Spleen (tissue), 11 donors: ENCODE measurements around the gene MS4A4E. TPM values are rescaled to one million over a fixed set of nuclear protein-coding genes. Genes with fewer than 3 reads are reported as not detected.

Experiments used
- DNase-seq: peaks from one replicate; pipeline ENCODE4 v3.0.0-alpha.2; 2020
- H3K27ac ChIP-seq, 8 donors: fragments of 200-600 bp; sonication (generic) in 7 of 8; 1 replicate in 4 of 8; 2 replicates in 4 of 8; pipeline versions ENCODE4 v1.5.0 to v1.8.0; 2016 to 2021; ENCODE audit warnings: inconsistent platforms in 4 of 8, mild to moderate bottlenecking in 4 of 8, moderate library complexity in 1 of 8
- H3K27me3 ChIP-seq, 7 donors: fragments of 200-600 bp; sonication (generic) in 6 of 7; replicated peaks in 1 of 7; 1 replicate in 4 of 7; 2 replicates in 3 of 7; pipeline versions ENCODE4 v1.5.0 to v1.8.0; 2016 to 2021; ENCODE audit warnings: inconsistent platforms in 3 of 7, mild to moderate bottlenecking in 1 of 7
- H3K36me3 ChIP-seq, 6 donors: fragments of 200-600 bp; sonication (generic) in 5 of 6; 1 replicate in 4 of 6; 2 replicates in 2 of 6; pipeline versions ENCODE4 v1.5.0 to v1.8.0; 2016 to 2021; ENCODE audit warnings: inconsistent platforms in 2 of 6
- H3K4me1 ChIP-seq, 6 donors: fragments of 200-600 bp; sonication (generic) in 5 of 6; 1 replicate in 3 of 6; 2 replicates in 3 of 6; pipeline versions ENCODE4 v1.5.0 to v1.8.0; 2016 to 2021; ENCODE audit warnings: inconsistent platforms in 3 of 6
- H3K4me3 ChIP-seq, 8 donors: fragments of 200-600 bp; sonication (generic) in 7 of 8; 1 replicate in 4 of 8; 2 replicates in 4 of 8; pipeline versions ENCODE4 v1.5.0 to v1.8.0; 2016 to 2021; ENCODE audit warnings: inconsistent platforms in 4 of 8, mild to moderate bottlenecking in 4 of 8, moderate library complexity in 2 of 8
- H3K9me3 ChIP-seq, 8 donors: fragments of 200-600 bp; sonication (generic) in 7 of 8; 1 replicate in 4 of 8; 2 replicates in 4 of 8; pipeline versions ENCODE4 v1.5.0 to v1.8.0; 2016 to 2021; ENCODE audit warnings: inconsistent platforms in 4 of 8
- CTCF ChIP-seq, 11 experiments: fragments of 200-600 bp in 7 of 11; fragments of 450-650 bp in 4 of 11; sonication (generic) in 4 of 11; IDR thresholded peaks in 8 of 11; conservative IDR thresholded peaks in 3 of 11; 1 replicate in 7 of 11; 2 replicates in 4 of 11; pipeline versions ENCODE4 v1.4.0 to v1.8.0; 2016 to 2021; ENCODE audit warnings: antibody characterized with exemption in 11 of 11, inconsistent platforms in 4 of 11, mild to moderate bottlenecking in 1 of 11
- POLR2A ChIP-seq, 3 donors: fragments of 450-650 bp; IDR thresholded peaks; one replicate each; pipeline ENCODE4 v1.5.1; 2017; ENCODE audit warnings: antibody characterized with exemption in 3 of 3, mild to moderate bottlenecking in 1 of 3
- POLR2AphosphoS5 ChIP-seq, 3 donors: sonication (generic); formaldehyde crosslinking; IDR thresholded peaks; one replicate each; pipeline ENCODE4 v1.5.1; 2017; ENCODE audit warnings: antibody characterized with exemption in 3 of 3
- WGBS, 5 donors: extraction: QIAGEN DNeasy Blood & Tissue Kit in 3 of 5; methylation state at CpG; one replicate each; pipeline versions ENCODE4 v1.1.5 to v1.1.7; 2013 to 2018; 5-methylcytosine and 5-hydroxymethylcytosine counted together
- intact Hi-C: fragments of 100-400 bp; cut with DNase I; formaldehyde crosslinking; loops from one replicate; pipeline ENCODE4 v1.15.0; 2023; ENCODE audit warnings: low total_unique reads
- polyA plus RNA-seq, 3 donors: library from polyadenylated mRNA; stranded (reverse); fragments of 200-250 nt; gene quantifications; one replicate each; pipeline ENCODE4 v1.2.1, GENCODE V29; 2013
- total RNA-seq, 7 donors: library from RNA; depleted of rRNA in 3 of 7; stranded (reverse); fragments of >200 nt in 3 of 7; fragmentation: NEBNext Ultra II Directional in 4 of 7; extraction: Animal tissue kit (Norgen Biotek cat#: 25700) in 4 of 7; gene quantifications; one replicate each; pipeline versions ENCODE4 v1.1.0 to v1.2.1, GENCODE V29; 2016 to 2021
- donor health status: healthy with polysubstance abuse.
- donor health status: DM: no; HTN: no; CAD: no; lungs with moderate emphysema.
- donor health status: DM: no; HTN: no; CAD: no.
- donor health status: Bipolar disorder and iron deficiency.
- donor health status: healthy.
- donor health status: DM: no; HTN: no; CAD: no.
- donor health status: DM: yes; HTN: yes; CAD: no.

Gene MS4A4E
- total and polyA plus RNA-seq, 10 donors = 1.9 to 25.4 (median 7.7) TPM

- Histone ChIP-seq H3K4me3 (no peak overlapping the region), H3K36me3 (no peaks in the 10 kb centered on the region), H3K9me3 (peaks cover 0 to 9% (median 0%) of the 10 kb centered on the region in 8 donors), H3K27me3 (no peaks in the 10 kb centered on the region), H3K4me1 (peaks cover 5 to 47% (median 22%) of the 10 kb centered on the region in 6 donors), H3K27ac (peak overlapping the region in 6 of 8 donors; percentile 76 to 90 (median 83))
- WGBS, 5 donors = 64 to 78% (median 69%) methylated on average over 1 of the region's 1 CpG
- TF ChIP-seq POLR2AphosphoS5 (IDR thresholded peaks at IDR 0.05) (no peak), CTCF (IDR thresholded peaks at IDR 0.05 in 8 of 11, conservative IDR thresholded peaks at IDR 0.05 in 3 of 11) (no peak), POLR2A (IDR thresholded peaks at IDR 0.05) (no peak)
- intact Hi-C loops = no loop called here
- no peak for DNase-seq
Observed at GRCh38 chr11:60184824-60185511, 58.0 kb downstream of the MS4A4E start.

GRCh38 chr11:60183591-60184205 is 59.2 kb downstream of the MS4A4E start:
- peak overlapping the region in 7 of 8 donors; percentile 55 to 90 (median 79) for H3K27ac ChIP-seq
- no peak for DNase-seq

GRCh38 chr11:60182541-60183330 is 60.2 kb downstream of the MS4A4E start, which contains the start of gene MS4A6A:
TSS of gene MS4A6A (minus strand) at chr11:60183083. CDS start at chr11:60181727, 1,356 bp downstream.
- intact Hi-C loops = no loop called here
- peak within 1 kb of the TSS in 7 of 8 donors; percentile 55 to 90 (median 79) for H3K27ac ChIP-seq
- H3K36me3 ChIP-seq = peaks cover 0 to 21% (median 0%) of the 10 kb centered on the region in 6 donors
- H3K4me1 ChIP-seq = peaks cover 5 to 43% (median 22%) of the 10 kb centered on the region in 6 donors
- H3K9me3 ChIP-seq = peaks cover 0 to 9% (median 0%) of the 10 kb centered on the region in 8 donors
- DNase-seq = no peak
- WGBS, 5 donors = 47 to 67% (median 52%) methylated on average over 9 to 10 of the region's 10 CpGs
- TF ChIP-seq CTCF (IDR thresholded peaks at IDR 0.05 in 8 of 11, conservative IDR thresholded peaks at IDR 0.05 in 3 of 11) = no peak
- TF ChIP-seq POLR2AphosphoS5 (IDR thresholded peaks at IDR 0.05) = peak in 1 of 3 donors; percentile 15
- no peak for TF ChIP-seq POLR2A (IDR thresholded peaks at IDR 0.05)
- no peaks in the 10 kb centered on the region for H3K27me3 ChIP-seq
- H3K4me3 ChIP-seq = peak within 1 kb of the TSS in 7 of 8 donors; percentile 0 to 65 (median 28)

More at GRCh38 chr11:60183591-60184205, 59.2 kb downstream of the MS4A4E start:
- Histone ChIP-seq H3K27me3 (no peaks in the 10 kb centered on the region), H3K4me1 (peaks cover 5 to 47% (median 22%) of the 10 kb centered on the region in 6 donors), H3K36me3 (peaks cover 0 to 12% (median 0%) of the 10 kb centered on the region in 6 donors), H3K4me3 (peak overlapping the region in 1 of 8 donors; percentile 65), H3K9me3 (peaks cover 0 to 9% (median 0%) of the 10 kb centered on the region in 8 donors)
- WGBS, 5 donors = 38 to 73% (median 48%) methylated on average over 2 of the region's 2 CpGs
- intact Hi-C loops = no loop called here
- no peak for TF ChIP-seq CTCF (IDR thresholded peaks at IDR 0.05 in 8 of 11, conservative IDR thresholded peaks at IDR 0.05 in 3 of 11)
- no peak for TF ChIP-seq POLR2A (IDR thresholded peaks at IDR 0.05)
- no peak for TF ChIP-seq POLR2AphosphoS5 (IDR thresholded peaks at IDR 0.05)
